GM21526 (cell line): Measurements from ENCODE around the gene OR2Z1.
"Not testable (repeated sequence)": the region's sequence is repeated elsewhere in the genome, so short reads cannot be mapped to it uniquely, and the experiment has no call there.

ENCODE experiments used
- ATAC-seq: cut with Tn5 transposase; IDR thresholded peaks from one replicate; pipeline ENCODE4 v1.9.1; 2021; ENCODE audit warnings: moderate library complexity; ENCODE audit not compliant: unreplicated experiment, low FRiP score

OR2Z1 gene

GRCh38 chr19:8700956-8701355 lies 20.5 kb upstream of the OR2Z1 start:
- ATAC-seq = no peak

DNA sequence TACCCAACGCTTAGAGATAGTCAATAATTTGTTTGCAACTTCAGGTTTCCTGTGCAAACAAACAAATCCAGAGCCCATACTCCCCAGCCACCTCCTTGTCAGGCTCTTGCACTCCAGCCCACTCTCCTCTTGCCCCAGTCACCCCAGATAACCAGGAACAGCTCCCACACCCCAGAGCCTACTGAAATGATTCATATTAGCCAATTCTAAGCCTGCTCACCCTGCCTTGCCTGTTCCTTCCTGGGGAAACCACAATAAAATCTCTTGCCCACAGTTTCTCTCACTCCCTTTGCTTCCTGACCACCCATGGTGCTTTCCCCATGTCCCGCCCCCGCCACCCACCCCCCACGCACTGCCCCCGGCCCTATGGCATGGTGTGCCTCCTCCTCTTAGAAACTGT lies 19.1 kb upstream of the OR2Z1 start:
- no peak for ATAC-seq

- ATAC-seq = no peak
These were observed 18.2 kb upstream of the OR2Z1 start for GRCh38 chr19:8703223-8703622.

DNA sequence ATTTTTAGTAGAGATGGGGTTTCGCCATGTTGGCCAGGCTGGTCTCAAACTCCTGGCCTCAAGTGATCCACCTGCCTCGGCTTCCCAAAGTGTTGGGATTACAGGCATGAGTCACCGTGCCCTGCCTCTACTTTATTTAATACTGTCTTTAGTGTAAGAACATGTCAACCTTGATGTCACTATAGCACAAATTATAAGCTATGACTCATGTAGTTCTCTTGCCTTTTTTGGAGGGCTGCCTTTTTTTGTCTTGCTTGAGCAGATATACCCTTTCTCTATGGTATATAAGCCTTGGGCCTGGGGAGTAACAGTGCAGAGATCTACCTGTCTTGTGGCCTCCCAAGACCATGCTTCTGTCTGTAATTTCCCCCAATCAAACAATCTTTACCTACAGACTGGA lies 16.1 kb upstream of the OR2Z1 start:
- not testable (repeated sequence) for ATAC-seq

- no peak for ATAC-seq
These were observed 15.7 kb upstream of the OR2Z1 start for GRCh38 chr19:8705742-8706141.

DNA sequence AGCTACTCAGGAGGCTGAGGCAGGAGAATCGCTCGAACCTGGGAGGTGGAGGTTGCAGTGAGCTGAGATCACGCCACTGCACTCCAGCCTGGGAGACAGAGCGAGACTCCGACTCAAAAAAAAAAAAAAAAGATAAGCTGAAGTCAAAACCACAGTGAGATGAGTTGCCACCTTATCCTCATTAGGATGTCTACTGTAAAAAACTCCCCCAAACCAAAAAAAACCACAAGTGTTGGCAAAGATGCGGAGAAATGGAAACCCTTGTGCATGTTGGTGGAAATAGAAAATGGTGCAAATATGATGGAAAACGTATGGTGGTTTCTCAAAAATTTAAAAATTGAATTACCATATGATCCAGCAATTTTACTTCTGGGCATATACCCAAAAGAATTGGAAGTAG lies 11.1 kb upstream of the OR2Z1 start:
- not testable (repeated sequence) for ATAC-seq

- no peak for ATAC-seq
These were observed 598 bp downstream of the OR2Z1 start for GRCh38 chr19:8722032-8722431.

- no peak for ATAC-seq
These were observed 2.8 kb downstream of the OR2Z1 start for GRCh38 chr19:8724276-8724675.

DNA sequence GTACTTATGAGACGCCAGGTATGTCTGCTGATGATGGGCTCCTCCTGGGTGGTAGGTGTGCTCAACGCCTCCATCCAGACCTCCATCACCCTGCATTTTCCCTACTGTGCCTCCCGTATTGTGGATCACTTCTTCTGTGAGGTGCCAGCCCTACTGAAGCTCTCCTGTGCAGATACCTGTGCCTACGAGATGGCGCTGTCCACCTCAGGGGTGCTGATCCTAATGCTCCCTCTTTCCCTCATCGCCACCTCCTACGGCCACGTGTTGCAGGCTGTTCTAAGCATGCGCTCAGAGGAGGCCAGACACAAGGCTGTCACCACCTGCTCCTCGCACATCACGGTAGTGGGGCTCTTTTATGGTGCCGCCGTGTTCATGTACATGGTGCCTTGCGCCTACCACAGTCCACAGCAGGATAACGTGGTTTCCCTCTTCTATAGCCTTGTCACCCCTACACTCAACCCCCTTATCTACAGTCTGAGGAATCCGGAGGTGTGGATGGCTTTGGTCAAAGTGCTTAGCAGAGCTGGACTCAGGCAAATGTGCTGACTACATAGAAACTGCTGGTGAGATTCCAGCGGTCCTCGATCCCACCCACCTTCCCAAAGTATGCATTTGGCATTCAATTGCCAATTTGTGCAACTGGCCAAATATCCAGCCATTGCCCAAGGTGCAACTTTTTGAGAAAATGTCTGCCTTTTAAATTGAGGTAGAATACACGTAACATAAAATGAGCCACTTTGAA lies 10.2 kb downstream of the OR2Z1 start:
- no peak for ATAC-seq

DNA sequence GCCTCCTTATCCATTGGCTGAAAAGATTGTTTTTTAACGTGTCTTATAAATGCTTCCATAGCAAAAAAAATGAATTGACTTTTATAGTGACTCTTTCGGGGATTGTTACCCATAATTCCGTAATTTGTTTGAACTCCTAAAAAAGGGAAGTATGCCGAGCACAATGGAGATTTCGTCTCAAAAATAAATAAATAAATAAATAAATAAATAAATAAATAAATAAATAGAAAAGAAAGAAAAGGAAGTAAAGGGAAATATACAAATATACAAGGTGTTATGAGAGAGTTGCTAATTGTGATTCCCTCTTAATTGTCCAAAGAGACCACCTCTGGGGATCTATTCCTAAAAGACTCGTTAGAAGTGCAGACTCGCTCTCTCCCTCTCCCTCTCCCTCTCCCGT lies 16.9 kb downstream of the OR2Z1 start:
- ATAC-seq = no peak

GRCh38 chr19:8739291-8740065 lies 18.0 kb downstream of the OR2Z1 start:
- ATAC-seq = not testable (repeated sequence)

DNA sequence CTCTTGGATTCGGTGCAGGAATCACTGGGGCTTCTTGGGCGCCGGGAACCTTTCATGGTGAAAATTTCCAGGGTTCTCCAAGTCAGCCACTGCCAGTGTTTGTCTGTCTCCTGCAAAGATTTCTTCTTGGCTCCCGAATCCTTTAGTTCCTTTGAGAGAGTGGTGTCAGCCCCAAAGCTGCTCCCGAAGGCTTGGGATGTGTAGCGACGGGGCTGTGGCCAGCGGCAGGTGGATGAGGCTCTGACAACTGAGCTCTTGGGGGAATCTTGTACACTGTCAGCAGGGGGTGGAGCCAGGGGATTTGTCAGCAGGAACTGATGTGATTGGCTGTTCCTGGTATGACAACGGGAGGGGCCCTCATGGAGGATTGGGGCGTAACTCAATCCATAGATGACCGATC lies 45.8 kb downstream of the OR2Z1 start:
- not testable (repeated sequence) for ATAC-seq

- ATAC-seq = not testable (repeated sequence)
These were observed 47.8 kb downstream of the OR2Z1 start for GRCh38 chr19:8769265-8769664.

- not testable (repeated sequence) for ATAC-seq
These were observed 52.2 kb downstream of the OR2Z1 start for GRCh38 chr19:8773587-8773986.
